HFF-Myc (cell line): Measurements from ENCODE around the gene APOH.

Experiments
- DNase-seq: peaks from one replicate; pipeline ENCODE4 v3.0.0-alpha.2; 2011; ENCODE audit warnings: low read depth; ENCODE audit errors: extremely low read depth
- H3K4me3 ChIP-seq: replicated peaks from 2 replicates; pipeline ENCODE4 v1.5.1; 2011; ENCODE audit warnings: low read depth, mild to moderate bottlenecking, control low read depth, low read length
- TF ChIP-seq, protein P1 (sequence below): IDR thresholded peaks from 2 replicates; pipeline ENCODE4 v1.5.1; 2012; ENCODE audit warnings: mild to moderate bottlenecking, low read depth, low read length, control low read depth; ENCODE audit errors: missing control alignments

The APOH gene, protein sequence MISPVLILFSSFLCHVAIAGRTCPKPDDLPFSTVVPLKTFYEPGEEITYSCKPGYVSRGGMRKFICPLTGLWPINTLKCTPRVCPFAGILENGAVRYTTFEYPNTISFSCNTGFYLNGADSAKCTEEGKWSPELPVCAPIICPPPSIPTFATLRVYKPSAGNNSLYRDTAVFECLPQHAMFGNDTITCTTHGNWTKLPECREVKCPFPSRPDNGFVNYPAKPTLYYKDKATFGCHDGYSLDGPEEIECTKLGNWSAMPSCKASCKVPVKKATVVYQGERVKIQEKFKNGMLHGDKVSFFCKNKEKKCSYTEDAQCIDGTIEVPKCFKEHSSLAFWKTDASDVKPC

DNA sequence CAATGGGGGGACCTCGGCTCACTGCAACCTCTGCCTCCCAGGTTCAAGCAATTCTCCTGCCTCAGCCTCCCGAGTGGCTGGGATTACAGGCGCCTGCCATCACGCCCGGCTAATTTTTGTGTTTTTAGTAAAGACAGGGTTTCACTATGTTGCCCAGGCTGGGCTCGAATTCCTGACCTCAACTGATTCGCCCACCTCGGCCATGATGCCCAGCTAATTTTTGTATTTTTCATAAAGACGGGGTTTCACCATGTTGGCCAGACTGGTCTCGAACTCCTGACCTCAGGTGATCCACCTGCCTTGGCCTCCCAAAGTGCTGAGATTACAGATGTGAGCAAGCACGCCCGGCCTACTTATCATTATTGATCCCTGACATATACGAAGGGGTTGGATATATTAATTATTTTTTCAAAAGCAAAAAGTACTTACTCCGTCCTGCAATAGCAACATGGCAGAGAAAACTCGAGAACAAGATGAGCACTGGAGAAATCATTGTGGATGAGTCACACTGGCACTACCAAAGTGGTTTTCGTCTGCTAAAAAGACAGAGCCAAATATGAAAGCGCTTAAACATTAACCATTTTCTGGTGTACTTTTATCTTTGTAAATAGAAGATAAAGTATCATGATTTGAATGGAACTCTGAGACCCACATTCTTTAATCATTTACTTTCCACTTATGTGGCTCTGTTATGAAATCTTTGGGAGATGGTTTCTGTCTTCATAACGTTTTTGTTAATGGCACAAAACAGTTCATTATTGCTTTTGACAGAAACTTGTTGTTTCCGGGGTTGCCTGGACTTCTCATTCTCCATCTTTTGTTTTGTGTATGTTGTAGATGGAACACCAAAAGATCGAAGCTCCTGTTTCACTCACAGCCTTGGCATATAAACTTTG, at the start of gene APOH:
Gene APOH (minus strand): TSS at position 529 of the 896 bp plus-strand sequence. CDS start 36 bp downstream, at position 493.
- H3K4me3 ChIP-seq, result no peak within 1 kb of the TSS
- no peak for DNase-seq
- TF ChIP-seq, protein P1, sequence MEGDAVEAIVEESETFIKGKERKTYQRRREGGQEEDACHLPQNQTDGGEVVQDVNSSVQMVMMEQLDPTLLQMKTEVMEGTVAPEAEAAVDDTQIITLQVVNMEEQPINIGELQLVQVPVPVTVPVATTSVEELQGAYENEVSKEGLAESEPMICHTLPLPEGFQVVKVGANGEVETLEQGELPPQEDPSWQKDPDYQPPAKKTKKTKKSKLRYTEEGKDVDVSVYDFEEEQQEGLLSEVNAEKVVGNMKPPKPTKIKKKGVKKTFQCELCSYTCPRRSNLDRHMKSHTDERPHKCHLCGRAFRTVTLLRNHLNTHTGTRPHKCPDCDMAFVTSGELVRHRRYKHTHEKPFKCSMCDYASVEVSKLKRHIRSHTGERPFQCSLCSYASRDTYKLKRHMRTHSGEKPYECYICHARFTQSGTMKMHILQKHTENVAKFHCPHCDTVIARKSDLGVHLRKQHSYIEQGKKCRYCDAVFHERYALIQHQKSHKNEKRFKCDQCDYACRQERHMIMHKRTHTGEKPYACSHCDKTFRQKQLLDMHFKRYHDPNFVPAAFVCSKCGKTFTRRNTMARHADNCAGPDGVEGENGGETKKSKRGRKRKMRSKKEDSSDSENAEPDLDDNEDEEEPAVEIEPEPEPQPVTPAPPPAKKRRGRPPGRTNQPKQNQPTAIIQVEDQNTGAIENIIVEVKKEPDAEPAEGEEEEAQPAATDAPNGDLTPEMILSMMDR, result no peak

DNA sequence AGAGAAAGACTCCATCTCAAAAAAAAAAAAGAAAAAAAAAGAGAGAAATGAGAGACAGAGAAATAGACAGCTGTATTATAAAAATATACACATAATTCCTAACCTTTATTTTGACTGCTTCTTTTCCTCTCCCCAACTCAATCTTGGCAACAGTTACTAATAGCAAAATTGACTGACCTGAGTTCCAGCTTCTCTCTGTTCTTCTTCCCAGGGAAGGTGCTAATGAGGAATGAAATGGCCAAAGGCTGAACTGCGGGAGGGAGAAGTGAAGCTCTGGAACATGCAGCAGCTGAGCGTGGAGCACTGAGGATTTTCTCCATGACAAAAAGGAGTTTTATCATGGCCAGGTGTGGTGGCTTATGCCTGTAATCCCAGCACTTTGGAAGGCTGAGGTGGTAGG, 48.0 kb upstream of the APOH start:
- no peak for DNase-seq
- H3K4me3 ChIP-seq, result no peak overlapping the region
- TF ChIP-seq, protein P1, result no peak

DNA sequence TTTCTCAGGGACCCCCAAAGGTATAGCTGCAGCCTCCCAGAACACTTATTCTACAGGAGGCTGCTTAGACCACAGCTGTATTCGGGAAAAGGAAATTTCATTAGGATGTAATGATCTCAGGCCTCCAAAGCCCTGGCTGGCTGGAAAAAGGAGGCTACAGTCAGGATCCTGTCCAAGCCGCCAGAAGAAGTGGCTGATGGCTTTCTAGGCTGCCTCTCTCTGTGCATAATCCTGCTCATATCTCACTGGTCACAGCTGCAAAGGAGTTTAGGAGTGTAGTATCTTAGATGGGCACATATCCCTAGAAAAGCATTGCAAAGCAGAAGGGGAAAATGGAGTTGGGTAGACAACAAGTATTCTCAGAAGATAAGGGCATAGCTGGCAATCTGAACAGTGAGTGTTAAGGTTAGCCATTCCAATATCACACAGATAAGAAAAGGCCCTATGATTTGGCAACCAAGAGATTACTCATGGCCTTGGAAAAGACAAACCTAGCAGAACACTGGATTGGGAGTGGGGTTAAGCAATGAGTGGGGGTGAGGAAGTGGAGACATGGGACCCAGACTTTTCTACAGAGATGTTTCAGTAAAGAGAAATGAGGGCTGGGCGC, 47.2 kb upstream of the APOH start:
- H3K4me3 ChIP-seq, result no peak overlapping the region
- no peak for DNase-seq
- TF ChIP-seq, protein P1, result no peak

DNA sequence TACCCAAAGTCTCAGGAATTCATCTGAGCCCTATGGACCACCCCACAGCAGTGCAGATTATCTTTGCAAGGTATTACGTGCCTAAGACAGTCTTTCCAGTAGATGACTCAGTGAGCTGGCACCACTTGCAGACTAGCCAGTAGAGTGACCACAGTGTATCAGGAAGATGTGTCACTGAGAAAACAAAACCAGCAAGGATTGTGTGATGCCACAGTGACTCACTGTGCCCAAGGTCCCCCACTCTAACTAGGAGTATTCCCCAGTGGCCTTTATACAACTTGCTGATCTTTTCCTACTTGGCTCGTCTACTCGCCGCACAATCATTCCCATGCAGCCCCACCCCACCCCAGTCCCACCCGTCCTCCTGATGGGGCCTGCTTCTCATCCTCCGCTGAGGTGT, 46.4 kb upstream of the APOH start:
- DNase-seq, result peak; percentile 93
- H3K4me3 ChIP-seq, result no peak overlapping the region
- TF ChIP-seq, protein P1, result no peak

DNA sequence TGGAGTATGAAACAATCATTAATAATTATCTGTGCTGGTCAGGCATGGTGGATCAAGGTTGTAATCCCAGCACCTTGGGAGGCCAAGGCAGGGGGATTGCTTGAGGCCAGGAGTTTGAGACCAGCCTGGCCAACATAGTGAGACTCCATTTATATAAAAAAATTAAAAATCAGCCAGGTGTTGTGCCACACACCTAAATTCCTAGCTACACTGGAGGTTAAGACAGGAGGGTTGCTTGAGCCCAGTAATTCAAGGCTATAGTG, 44.3 kb upstream of the APOH start:
- no peak for DNase-seq
- TF ChIP-seq, protein P1, result no peak
- H3K4me3 ChIP-seq, result no peak overlapping the region

DNA sequence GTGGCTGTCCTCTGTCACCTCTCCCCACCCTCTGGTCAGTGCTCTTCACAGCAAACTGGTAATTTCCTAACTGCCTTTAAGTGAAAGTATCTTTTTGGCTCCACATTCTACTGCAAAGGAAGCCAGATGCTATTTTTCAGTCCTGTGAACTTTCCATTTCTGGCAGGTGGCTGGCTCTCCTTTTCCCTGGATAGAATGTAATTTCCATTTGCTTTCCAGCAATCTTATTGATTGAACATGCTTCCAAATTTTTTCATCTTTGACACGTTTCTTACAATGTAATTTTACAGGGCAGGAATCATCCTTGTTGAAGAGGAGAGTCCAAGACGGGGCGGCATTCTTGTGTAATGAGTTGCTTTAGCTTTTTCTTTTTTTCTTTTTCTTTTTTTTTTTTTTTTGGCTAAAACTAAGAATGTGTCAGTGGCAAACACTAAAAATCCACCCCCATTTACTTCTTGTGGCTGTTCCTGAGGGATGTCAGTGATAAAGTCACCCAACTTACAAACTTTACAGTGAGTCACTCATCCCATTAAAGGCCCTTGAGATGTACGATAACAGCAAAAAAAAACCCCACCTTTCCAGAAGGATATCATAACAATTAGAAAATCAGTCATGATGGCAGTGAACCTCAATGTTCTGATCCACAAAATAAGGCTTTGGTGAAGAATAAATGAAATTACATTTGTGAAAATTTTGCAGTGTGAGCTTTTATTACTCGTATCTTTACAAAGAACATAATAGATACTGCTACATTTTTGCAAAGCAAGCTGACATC, 43.8 kb upstream of the APOH start:
- H3K4me3 ChIP-seq, result no peak overlapping the region
- TF ChIP-seq, protein P1, result no peak
- peak; percentile 65 for DNase-seq
